ENCODE results near the gene APP.

- TF ChIP-seq CTCF (IDR thresholded peaks at IDR 0.05; ENCODE audit: insufficient read depth, low read length) = no peak
- no peak for TF ChIP-seq POLR2AphosphoS5 (IDR thresholded peaks at IDR 0.05; ENCODE audit: low read depth)
- TF ChIP-seq, protein P1, sequence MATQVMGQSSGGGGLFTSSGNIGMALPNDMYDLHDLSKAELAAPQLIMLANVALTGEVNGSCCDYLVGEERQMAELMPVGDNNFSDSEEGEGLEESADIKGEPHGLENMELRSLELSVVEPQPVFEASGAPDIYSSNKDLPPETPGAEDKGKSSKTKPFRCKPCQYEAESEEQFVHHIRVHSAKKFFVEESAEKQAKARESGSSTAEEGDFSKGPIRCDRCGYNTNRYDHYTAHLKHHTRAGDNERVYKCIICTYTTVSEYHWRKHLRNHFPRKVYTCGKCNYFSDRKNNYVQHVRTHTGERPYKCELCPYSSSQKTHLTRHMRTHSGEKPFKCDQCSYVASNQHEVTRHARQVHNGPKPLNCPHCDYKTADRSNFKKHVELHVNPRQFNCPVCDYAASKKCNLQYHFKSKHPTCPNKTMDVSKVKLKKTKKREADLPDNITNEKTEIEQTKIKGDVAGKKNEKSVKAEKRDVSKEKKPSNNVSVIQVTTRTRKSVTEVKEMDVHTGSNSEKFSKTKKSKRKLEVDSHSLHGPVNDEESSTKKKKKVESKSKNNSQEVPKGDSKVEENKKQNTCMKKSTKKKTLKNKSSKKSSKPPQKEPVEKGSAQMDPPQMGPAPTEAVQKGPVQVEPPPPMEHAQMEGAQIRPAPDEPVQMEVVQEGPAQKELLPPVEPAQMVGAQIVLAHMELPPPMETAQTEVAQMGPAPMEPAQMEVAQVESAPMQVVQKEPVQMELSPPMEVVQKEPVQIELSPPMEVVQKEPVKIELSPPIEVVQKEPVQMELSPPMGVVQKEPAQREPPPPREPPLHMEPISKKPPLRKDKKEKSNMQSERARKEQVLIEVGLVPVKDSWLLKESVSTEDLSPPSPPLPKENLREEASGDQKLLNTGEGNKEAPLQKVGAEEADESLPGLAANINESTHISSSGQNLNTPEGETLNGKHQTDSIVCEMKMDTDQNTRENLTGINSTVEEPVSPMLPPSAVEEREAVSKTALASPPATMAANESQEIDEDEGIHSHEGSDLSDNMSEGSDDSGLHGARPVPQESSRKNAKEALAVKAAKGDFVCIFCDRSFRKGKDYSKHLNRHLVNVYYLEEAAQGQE (IDR thresholded peaks at IDR 0.05; ENCODE audit: insufficient replicate concordance, low read depth) = no peak
- TF ChIP-seq GABPA (IDR thresholded peaks at IDR 0.05; ENCODE audit: low read depth) = no peak
These were observed 327.6 kb downstream of the APP start for GRCh38 chr21:25842925-25843324.
